Stimulated activated naive B cell treated with anti-CD40 and anti-IgM and Interleukin-4, amounts not matched to agents 10 μg/mL and 1 μg/mL and 100 μg/mL, for 72 hours (primary cell): ENCODE measurements around the gene AHCYL2.

Experiments
- ATAC-seq, 2 donors: fragments of 150-1000 bp; cut with Tn5 transposase; replicated peaks; 2 replicates each; pipeline ENCODE4 v1.10.0; 2021; ENCODE audit warnings: moderate library complexity in 1 of 2
- DNase-seq: peaks from one replicate; pipeline ENCODE4 v3.0.0; 2021
- H3K27ac Mint-ChIP-seq: one replicate; pipeline ENCODE4 v1.8.0; 2022; ENCODE audit warnings: mild to moderate bottlenecking, mixed read lengths
- H3K27me3 Mint-ChIP-seq, 2 donors: one replicate each; pipeline ENCODE4 v1.8.0; 2022; ENCODE audit warnings: mixed read lengths in 2 of 2
- H3K36me3 Mint-ChIP-seq, 2 donors: one replicate each; pipeline ENCODE4 v1.8.0; 2022; ENCODE audit warnings: mixed read lengths in 2 of 2, mild to moderate bottlenecking in 1 of 2
- H3K4me1 Mint-ChIP-seq, 2 donors: one replicate each; pipeline ENCODE4 v1.8.0; 2022; ENCODE audit warnings: mixed read lengths in 2 of 2, mild to moderate bottlenecking in 1 of 2
- H3K4me3 Mint-ChIP-seq, 2 donors: one replicate each; pipeline ENCODE4 v1.8.0; 2022; ENCODE audit warnings: mild to moderate bottlenecking in 2 of 2, mixed read lengths in 2 of 2, moderate library complexity in 1 of 2
- H3K9me3 Mint-ChIP-seq, 2 donors: one replicate each; pipeline ENCODE4 v1.8.0; 2022; ENCODE audit warnings: mixed read lengths in 2 of 2, mild to moderate bottlenecking in 1 of 2

The AHCYL2 gene

DNA sequence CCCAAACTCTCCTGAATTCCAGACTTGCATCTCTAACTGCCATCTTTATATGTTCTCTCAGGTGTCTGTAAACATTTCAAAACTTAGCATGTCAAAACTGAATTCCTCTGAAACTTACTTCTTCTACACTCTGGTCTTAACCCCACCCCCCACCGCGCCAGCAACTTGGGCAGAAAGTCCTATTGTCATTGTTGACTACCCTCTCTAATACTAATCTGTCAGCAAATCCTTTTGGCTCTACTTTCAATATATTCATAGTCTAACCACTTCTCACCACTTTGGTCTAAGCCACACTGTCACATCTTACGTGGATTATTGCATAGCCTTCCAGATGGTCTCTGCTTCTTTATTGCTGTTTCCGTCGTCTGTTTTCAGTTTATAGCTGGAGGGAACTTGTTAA lies 86.6 kb downstream of the AHCYL2 start:
- H3K27me3 Mint-ChIP-seq = no peaks in the 10 kb centered on the region
- H3K9me3 Mint-ChIP-seq = no peaks in the 10 kb centered on the region
- H3K4me3 Mint-ChIP-seq = no peak overlapping the region
- H3K27ac Mint-ChIP-seq = no peak overlapping the region
- ATAC-seq = no peak
- peaks cover 15 to 27% of the 10 kb centered on the region in 2 donors for H3K36me3 Mint-ChIP-seq
- no peak for DNase-seq
- peaks cover 2 to 5% of the 10 kb centered on the region in 2 donors for H3K4me1 Mint-ChIP-seq

DNA sequence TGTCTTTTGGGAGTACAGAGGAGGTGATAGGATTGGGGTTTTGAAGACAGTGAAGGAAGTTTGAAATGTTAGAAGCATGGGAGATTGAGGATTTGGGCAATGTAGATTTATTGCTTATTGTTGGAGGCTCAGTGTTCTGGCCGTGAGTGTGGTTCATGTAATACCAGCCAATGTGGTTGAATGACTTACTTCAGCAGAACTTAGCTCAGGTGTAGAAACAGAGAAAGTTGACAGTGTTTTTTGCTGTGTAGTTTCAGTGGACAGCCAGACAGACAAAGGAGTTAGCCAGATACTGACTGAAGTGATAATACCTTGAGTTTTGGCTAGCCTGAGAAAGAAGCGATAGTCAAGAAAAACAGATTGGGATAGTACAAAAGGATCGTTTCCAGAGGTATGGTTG lies 88.5 kb downstream of the AHCYL2 start:
- Mint-ChIP-seq H3K27ac (no peak overlapping the region), H3K27me3 (no peaks in the 10 kb centered on the region), H3K36me3 (peaks cover 12 to 26% of the 10 kb centered on the region in 2 donors), H3K4me3 (no peak overlapping the region), H3K4me1 (peaks cover 1 to 3% of the 10 kb centered on the region in 2 donors), H3K9me3 (no peaks in the 10 kb centered on the region)
- ATAC-seq (no peak), DNase-seq (no peak)

DNA sequence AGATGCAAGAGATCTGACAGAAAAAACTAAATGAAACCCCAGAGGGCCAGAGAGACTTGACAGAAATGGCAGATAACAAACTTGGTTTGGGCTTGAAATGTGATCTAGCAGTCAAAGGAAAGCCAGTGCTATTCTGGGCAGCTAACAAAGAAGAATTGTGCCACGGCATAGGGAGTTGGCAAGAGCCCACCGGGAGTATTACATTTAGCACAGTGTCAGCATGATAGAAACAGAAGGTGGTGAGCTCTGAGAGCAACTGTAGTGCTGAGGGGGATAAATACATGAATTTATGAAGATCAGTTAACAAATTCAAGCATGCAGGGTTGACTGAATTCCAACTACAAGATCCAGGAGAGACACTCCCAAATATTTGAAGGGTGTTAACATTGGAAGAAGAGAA lies 91.1 kb downstream of the AHCYL2 start:
- H3K27me3 Mint-ChIP-seq = no peaks in the 10 kb centered on the region
- no peaks in the 10 kb centered on the region for H3K9me3 Mint-ChIP-seq
- DNase-seq (no peak), ATAC-seq (no peak)
- H3K4me3 Mint-ChIP-seq = no peak overlapping the region
- no peaks in the 10 kb centered on the region for H3K4me1 Mint-ChIP-seq
- no peak overlapping the region for H3K27ac Mint-ChIP-seq
- H3K36me3 Mint-ChIP-seq = peaks cover 10 to 13% of the 10 kb centered on the region in 2 donors

DNA sequence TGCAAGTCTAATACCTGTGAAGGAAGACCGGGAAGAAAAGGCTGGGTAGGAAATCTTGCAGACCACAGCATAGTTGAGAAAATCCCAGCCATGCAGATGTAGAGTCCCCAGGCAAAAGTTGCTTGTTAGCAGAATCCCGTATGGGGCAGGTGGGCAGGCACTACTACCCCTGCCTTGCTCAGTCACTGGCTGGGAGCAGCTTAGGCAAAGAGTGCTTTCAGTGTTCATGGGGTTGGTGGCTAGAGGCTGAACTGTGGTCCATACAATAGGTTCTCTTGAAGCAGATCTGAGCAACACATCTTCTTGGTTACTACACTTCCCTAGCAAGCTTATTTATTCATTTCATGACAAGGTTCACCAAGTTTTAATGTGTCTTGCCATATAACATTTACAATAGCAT lies 92.6 kb downstream of the AHCYL2 start:
- Mint-ChIP-seq H3K36me3 (peaks cover 10 to 18% of the 10 kb centered on the region in 2 donors), H3K4me1 (no peaks in the 10 kb centered on the region), H3K4me3 (no peak overlapping the region), H3K27ac (no peak overlapping the region), H3K9me3 (no peaks in the 10 kb centered on the region), H3K27me3 (no peaks in the 10 kb centered on the region)
- DNase-seq (no peak), ATAC-seq (no peak)

DNA sequence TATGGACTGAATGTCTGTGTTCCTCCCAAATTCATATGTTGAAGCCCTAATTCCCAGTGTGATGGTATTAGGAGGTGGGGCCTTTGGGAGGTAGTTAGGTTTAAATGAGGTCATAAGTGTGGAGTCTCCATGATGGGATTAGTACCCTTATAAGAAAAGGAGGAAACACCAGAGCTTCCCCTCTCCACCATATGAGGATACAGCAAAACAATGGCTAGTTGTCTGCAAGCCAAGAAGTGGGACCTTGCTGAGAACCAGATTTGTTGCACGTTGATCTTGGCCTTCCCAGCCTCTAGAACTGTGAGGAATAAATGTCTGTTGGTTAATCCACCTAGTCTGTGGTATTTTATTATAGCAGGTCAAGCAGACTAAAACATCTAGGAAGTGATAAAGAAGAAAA lies 102.2 kb downstream of the AHCYL2 start:
- no peak for ATAC-seq
- DNase-seq = no peak
- Mint-ChIP-seq H3K4me3 (no peak overlapping the region), H3K27ac (no peak overlapping the region), H3K4me1 (no peaks in the 10 kb centered on the region), H3K27me3 (no peaks in the 10 kb centered on the region), H3K36me3 (peaks cover 28 to 40% of the 10 kb centered on the region in 2 donors), H3K9me3 (peaks cover 7 to 11% of the 10 kb centered on the region in 2 donors)

DNA sequence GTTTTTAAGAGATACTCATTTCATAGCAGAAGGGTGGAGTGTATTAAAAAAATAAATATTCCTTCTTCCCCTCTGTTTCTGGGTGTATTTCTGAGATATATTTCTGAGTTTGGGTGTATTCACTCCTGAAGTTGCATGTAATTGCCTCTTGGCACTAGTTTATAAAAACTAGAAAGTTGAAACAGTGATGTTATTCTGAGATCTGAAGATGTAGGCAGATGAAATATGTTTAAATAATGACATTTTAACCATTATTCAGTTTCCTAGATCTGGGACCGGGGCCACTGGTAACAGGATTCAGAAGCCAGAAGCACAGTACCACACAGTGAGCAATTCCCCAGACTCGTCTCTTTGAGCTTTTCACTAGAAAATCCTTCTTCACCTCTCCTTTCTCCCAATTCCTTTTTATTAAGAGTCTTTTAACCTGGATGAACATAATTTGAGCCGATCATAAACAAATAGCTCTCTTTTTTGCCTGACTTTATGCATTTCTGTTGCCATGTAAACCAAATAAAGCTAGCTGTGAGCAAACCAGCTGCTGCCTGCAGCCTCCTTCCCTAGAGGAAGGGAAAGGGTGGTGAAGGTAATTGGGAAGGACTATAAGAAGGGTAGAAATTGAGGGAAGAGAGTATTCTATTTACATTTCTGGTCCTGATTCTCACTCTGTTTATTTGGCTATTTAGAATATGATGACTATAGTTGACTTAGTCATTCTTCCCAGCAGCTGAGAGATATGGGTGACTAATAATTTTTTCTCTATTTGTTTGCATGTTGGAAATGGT lies 107.6 kb downstream of the AHCYL2 start:
- H3K27me3 Mint-ChIP-seq = no peaks in the 10 kb centered on the region
- no peaks in the 10 kb centered on the region for H3K9me3 Mint-ChIP-seq
- no peak overlapping the region for H3K27ac Mint-ChIP-seq
- ATAC-seq = no peak
- no peak for DNase-seq
- peaks cover 2 to 4% of the 10 kb centered on the region in 2 donors for H3K36me3 Mint-ChIP-seq
- H3K4me3 Mint-ChIP-seq = no peak overlapping the region
- H3K4me1 Mint-ChIP-seq = no peaks in the 10 kb centered on the region

DNA sequence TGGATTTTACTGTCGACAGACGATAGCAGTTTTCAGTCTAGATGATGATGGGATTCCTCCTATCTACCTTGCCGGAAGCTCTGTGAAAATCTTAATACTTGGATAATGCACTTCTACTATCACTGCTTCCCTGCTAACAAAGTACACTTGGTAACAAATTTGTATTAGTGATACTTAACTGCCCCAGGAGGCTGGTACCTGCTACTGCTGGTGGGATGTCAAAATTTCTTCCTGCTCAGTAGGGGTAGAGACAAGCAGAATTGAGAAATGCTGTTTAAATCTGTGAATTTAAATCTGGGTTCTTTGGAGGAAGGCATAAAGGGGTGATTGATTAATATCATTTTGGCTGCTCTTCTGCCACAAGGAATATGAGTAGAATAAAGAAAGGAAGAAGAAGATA lies 109.6 kb downstream of the AHCYL2 start:
- H3K9me3 Mint-ChIP-seq = no peaks in the 10 kb centered on the region
- no peak overlapping the region for H3K4me3 Mint-ChIP-seq
- no peak overlapping the region for H3K27ac Mint-ChIP-seq
- ATAC-seq (no peak), DNase-seq (no peak)
- no peaks in the 10 kb centered on the region for H3K27me3 Mint-ChIP-seq
- peaks cover under 1 to 1% of the 10 kb centered on the region in 2 donors for H3K36me3 Mint-ChIP-seq
- no peaks in the 10 kb centered on the region for H3K4me1 Mint-ChIP-seq

DNA sequence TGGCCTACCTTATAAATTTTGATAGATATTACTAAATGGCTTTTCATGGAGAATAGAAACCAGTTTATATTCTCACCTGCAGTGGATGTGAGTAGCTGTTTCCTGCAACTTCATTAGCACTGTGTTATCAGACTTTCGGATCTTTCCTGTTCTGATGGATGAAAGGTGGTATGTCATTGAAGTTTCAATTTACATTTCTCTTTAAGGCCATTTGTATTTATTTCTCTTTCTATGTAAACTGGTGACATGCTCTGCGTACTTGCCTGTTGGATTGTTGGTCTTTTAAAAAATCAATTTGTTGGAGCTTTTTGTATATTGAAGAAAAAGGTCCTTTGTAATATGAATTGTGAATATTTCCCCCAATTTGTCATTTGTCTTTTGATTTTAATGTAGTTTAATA lies 113.6 kb downstream of the AHCYL2 start:
- Mint-ChIP-seq H3K27ac (no peak overlapping the region), H3K9me3 (no peaks in the 10 kb centered on the region), H3K4me3 (no peak overlapping the region), H3K4me1 (peaks cover 0 to 2% of the 10 kb centered on the region in 2 donors), H3K36me3 (peaks cover 0 to 1% of the 10 kb centered on the region in 2 donors), H3K27me3 (no peaks in the 10 kb centered on the region)
- DNase-seq = no peak
- ATAC-seq = no peak

DNA sequence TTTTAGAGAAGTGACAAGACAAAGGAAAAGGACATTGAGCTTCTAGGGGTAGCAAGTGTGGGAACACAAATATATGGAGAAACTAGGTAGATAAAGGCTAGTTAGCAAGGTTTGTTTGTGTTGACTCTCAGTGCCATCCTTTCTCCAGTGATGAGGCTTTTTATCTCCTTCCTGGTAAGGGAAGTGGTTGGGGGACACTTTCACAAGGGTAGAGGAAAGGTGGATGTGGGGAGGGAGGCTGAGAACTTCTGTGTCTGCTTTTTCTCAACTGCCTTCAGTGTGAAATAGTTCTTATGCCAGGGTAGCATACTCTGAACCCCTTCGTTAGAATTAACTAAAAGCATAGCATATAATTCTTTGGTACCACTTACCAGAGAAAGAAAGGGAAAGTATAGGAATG lies 116.4 kb downstream of the AHCYL2 start:
- no peak overlapping the region for H3K27ac Mint-ChIP-seq
- DNase-seq (no peak), ATAC-seq (no peak)
- H3K27me3 Mint-ChIP-seq = no peaks in the 10 kb centered on the region
- peaks cover 1 to 3% of the 10 kb centered on the region in 2 donors for H3K36me3 Mint-ChIP-seq
- H3K4me3 Mint-ChIP-seq = no peak overlapping the region
- H3K4me1 Mint-ChIP-seq = peaks cover 5 to 9% of the 10 kb centered on the region in 2 donors
- H3K9me3 Mint-ChIP-seq = no peaks in the 10 kb centered on the region

DNA sequence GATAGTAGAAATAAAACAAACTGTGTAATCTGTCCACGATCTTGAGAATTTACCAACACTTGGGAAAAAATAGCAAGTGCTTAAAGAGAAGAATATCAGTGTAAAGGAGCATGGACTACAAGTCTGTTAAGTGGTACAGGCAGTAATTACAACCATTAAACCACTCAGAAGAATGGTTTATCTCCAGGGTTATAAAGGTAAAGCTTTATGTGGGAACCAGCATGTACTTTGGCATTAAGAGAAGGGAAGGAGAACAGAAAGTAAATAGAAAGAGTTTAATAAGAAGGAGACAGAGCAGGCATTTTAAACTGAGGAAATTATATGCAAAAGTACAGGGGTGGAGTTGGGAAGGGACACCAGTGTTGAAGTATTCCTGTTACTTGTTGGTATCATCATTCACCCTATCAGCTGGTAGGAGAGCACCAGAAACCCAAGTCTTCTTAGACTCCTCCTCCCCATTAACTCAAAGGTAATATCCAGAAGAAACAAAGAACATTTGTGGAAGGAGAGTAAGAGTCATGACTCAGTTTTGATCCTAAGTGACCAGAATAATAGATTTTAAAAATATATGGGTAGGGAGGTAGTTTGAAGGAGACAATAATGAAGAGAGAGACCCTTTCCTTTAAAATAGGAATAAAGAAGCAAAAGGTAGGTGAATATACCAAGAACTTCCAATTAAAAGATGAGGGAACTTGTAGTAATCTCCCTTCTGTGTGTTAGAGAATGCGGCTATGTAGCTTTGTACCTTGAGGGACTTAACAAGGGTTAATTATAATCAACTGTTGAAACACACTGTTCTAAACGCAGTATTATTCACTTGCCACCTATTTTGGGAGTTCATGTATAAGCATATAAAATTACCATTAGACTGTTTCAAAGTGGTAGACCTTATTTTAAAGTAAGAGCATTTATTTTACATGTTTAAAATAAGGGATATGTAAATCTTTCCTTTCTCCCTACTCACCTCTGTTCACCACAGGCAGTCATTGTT lies 117.3 kb downstream of the AHCYL2 start:
- no peak for ATAC-seq
- no peak overlapping the region for H3K4me3 Mint-ChIP-seq
- DNase-seq = no peak
- peaks cover 1 to 3% of the 10 kb centered on the region in 2 donors for H3K36me3 Mint-ChIP-seq
- H3K4me1 Mint-ChIP-seq = peaks cover 5 to 9% of the 10 kb centered on the region in 2 donors
- H3K9me3 Mint-ChIP-seq = no peaks in the 10 kb centered on the region
- no peak overlapping the region for H3K27ac Mint-ChIP-seq
- H3K27me3 Mint-ChIP-seq = no peaks in the 10 kb centered on the region

DNA sequence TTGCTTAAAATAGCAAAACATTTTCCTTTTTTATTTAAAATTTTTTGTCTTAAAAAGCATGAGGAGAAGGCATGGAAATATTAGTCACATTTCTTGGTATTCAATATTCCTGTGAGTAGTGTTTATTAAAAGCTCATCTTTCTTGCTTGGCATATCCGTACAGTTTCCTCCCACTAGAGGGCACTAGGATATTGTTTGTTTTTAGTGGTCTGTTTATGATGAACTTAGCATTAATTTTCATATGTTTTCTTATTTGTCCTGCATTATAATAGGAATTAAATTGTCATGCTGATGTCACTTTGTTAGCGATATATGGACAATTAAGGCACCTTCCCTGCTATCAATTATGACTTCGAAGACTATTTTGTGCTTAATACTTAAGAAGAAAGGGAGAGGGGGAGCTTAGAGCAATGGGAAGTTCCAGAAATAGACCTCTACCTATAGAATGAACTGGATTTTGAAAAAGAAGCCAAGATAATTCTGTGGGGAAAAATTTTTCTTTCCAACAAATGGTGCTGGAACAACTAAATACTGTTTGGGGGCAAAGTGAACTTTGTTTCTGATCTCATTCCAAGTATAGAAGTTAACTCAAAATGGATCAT lies 118.4 kb downstream of the AHCYL2 start:
- no peak for DNase-seq
- Mint-ChIP-seq H3K36me3 (peaks cover 0 to 3% of the 10 kb centered on the region in 2 donors), H3K4me1 (peaks cover 5 to 9% of the 10 kb centered on the region in 2 donors), H3K9me3 (no peaks in the 10 kb centered on the region), H3K4me3 (no peak overlapping the region), H3K27ac (no peak overlapping the region), H3K27me3 (no peaks in the 10 kb centered on the region)
- ATAC-seq = no peak

DNA sequence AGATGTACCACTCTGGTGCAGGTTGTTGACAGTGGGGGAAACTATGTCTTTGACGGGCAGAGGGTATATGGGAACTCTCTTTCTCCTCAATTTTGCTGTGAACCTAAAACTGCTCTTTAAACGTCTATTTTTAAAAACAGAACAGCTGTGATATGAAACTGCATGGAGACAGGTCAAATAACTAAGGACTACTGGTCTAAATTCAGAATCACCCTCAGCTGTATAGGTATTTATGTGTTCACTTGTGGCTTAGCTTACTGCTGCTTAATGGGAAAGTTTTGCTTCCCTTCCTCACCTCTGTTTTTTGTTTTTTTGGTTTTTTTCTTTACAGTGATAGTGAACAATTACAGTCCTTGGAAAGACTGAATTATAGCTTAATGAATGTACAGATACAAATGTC lies 122.5 kb downstream of the AHCYL2 start:
- DNase-seq (no peak), ATAC-seq (no peak)
- Mint-ChIP-seq H3K9me3 (no peaks in the 10 kb centered on the region), H3K4me1 (peaks cover 5 to 14% of the 10 kb centered on the region in 2 donors), H3K27me3 (no peaks in the 10 kb centered on the region), H3K4me3 (no peak overlapping the region), H3K27ac (no peak overlapping the region), H3K36me3 (peaks cover 0 to 3% of the 10 kb centered on the region in 2 donors)

DNA sequence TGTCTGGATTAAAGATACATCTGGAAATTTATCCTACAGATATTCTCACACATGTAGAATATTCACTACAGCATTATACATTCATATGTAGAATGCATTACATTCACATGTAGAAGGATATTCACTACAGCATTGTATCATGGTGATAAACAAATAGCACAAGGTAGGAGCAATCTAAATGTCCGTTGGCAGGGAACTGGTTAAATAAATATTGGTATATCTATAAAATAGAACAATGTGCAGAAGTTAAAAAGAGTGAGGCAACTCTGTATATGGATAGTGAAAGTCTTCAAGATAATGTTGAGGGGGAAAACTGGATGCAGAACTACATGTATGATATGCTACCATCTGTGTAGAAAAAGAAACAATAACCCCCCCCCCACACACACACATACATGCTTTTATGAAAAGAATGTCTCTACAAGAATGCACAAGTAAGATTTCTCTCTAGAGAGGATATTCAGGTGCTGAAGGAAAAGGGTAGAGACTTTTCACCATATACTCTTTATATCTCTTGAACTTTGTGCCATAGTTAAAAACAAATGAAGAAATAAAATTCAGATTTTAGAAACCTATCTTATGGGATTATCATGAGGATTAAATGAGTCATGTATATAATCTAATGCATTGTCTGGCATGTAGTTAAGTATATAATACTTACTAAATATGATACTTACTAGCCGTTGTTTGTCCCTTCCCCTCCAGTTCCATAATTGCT lies 123.4 kb downstream of the AHCYL2 start:
- ATAC-seq (no peak), DNase-seq (no peak)
- H3K27ac Mint-ChIP-seq = no peak overlapping the region
- no peaks in the 10 kb centered on the region for H3K27me3 Mint-ChIP-seq
- H3K9me3 Mint-ChIP-seq = no peaks in the 10 kb centered on the region
- peaks cover 4 to 14% of the 10 kb centered on the region in 2 donors for H3K4me1 Mint-ChIP-seq
- no peak overlapping the region for H3K4me3 Mint-ChIP-seq
- H3K36me3 Mint-ChIP-seq = peaks cover 0 to 3% of the 10 kb centered on the region in 2 donors

DNA sequence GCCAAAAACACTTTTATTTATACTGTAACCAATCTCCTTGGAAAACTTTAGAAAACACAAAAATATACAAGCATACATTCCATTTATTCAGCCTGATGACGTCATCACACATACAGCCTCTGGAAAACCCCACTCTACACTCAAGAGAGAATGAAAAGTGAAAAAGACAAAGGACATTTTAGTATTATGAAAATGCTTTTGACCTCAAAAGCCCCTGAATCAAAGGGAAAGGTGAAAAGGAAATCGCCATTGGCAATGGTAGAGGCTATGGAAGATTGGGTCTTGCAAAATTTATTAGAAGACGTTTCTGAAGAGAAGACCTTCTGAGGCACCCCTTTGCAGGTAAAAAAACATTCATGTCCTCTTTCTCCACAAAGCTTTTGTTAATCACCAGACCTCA lies 126.5 kb downstream of the AHCYL2 start:
- DNase-seq (no peak), ATAC-seq (no peak)
- H3K27me3 Mint-ChIP-seq = no peaks in the 10 kb centered on the region
- H3K27ac Mint-ChIP-seq = no peak overlapping the region
- peaks cover 0 to 3% of the 10 kb centered on the region in 2 donors for H3K36me3 Mint-ChIP-seq
- no peaks in the 10 kb centered on the region for H3K9me3 Mint-ChIP-seq
- no peak overlapping the region for H3K4me3 Mint-ChIP-seq
- H3K4me1 Mint-ChIP-seq = peaks cover 3 to 11% of the 10 kb centered on the region in 2 donors
